HCT116 (cell line): ENCODE data around the gene SCFD2. TPM values are rescaled to one million over a fixed set of nuclear protein-coding genes. Genes with fewer than 3 reads are reported as not detected.

ENCODE experiments used
- ATAC-seq: fragments of 200-7000 bp; cut with Tn5 transposase; 2 replicates; pipeline ENCODE4 v1.9.1; 2020; ENCODE audit warnings: mild to moderate bottlenecking, moderate library complexity
- BruUV-seq: library from RNA; stranded (reverse); fragments of 400-500 nt; replicated peaks from 2 replicates; lab custom pipeline; 2021; lab: Mats Ljungman, UMichigan
- CTCF ChIA-PET: fragments of 300-600 bp; sonication (Branson Sonifier 250); formaldehyde crosslinking; loops from one replicate; lab custom pipeline; 2021; ENCODE audit warnings: antibody characterized with exemption; lab: Charles Lee
- POLR2A ChIA-PET: fragments of 300-600, 350-600 bp; sonication (Branson Sonifier 250); formaldehyde crosslinking; loops from one replicate; lab custom pipeline; 2021; ENCODE audit warnings: antibody characterized with exemption; lab: Charles Lee
- RAD21 ChIA-PET, 2 experiments: fragments of 300-600 bp; sonication (Branson Sonifier 250); formaldehyde crosslinking; loops; one replicate each; lab custom pipeline; 2023; ENCODE audit warnings: low total read pairs in 2 of 2; ENCODE audit not compliant: uncharacterized antibody in 2 of 2, unreplicated experiment in 2 of 2, low non-redundant PET in 1 of 2; lab: Charles Lee
- DNase-seq: peaks from one replicate; pipeline ENCODE4 v3.0.0-alpha.2; 2010; ENCODE audit warnings: low read depth, low spot score
- H2AFZ ChIP-seq: fragments of 200-600 bp; shearing (Covaris generic), sonication (generic); 2 replicates; pipeline ENCODE4 v1.6.1; 2017; ENCODE audit warnings: low read depth, mixed run types, mixed read lengths, antibody characterized with exemption, low read length; ENCODE audit not compliant: poor library complexity, severe bottlenecking
- H3K27ac ChIP-seq: 2 replicates; pipeline ENCODE4 v1.5.1; 2012; ENCODE audit warnings: low read depth, low read length
- H3K27me3 ChIP-seq: fragments of 200-600 bp; sonication (generic); 2 replicates; pipeline ENCODE4 v1.6.1; 2016; ENCODE audit warnings: mixed run types, low read length, mixed read lengths; ENCODE audit not compliant: insufficient read depth
- H3K36me3 ChIP-seq, 2 experiments: fragments of 200-500 bp in 1 of 2; fragments of 200-600 bp in 1 of 2; sonication (Bioruptor generic) in 1 of 2; sonication (generic) in 1 of 2; 2 replicates each; pipeline versions ENCODE4 v1.5.1 to v1.6.1; 2014 to 2016; ENCODE audit warnings: low read length in 2 of 2, inconsistent platforms in 1 of 2, mixed read lengths in 1 of 2, mixed run types in 1 of 2; ENCODE audit not compliant: insufficient read depth in 2 of 2, control insufficient read depth in 1 of 2
- H3K4me1 ChIP-seq, 2 experiments: fragments of 200-600 bp in 1 of 2; sonication (generic) in 1 of 2; 2 replicates each; pipeline versions ENCODE4 v1.5.1 to v1.6.1; 2012 to 2017; ENCODE audit warnings: low read length in 2 of 2, inconsistent platforms in 1 of 2, mild to moderate bottlenecking in 1 of 2, mixed read lengths in 1 of 2, mixed run types in 1 of 2, moderate library complexity in 1 of 2; ENCODE audit not compliant: insufficient read depth in 2 of 2, control insufficient read depth in 1 of 2
- H3K4me2 ChIP-seq: fragments of 200-600 bp; sonication (generic); 2 replicates; pipeline ENCODE4 v1.6.1; 2017; ENCODE audit warnings: mixed run types, low read length, mixed read lengths
- H3K4me3 ChIP-seq, 2 experiments: fragments of 200-600 bp in 1 of 2; sonication (generic) in 1 of 2; replicated peaks in 1 of 2; 2 replicates each; pipeline ENCODE4 v1.5.1; 2011 to 2016; ENCODE audit warnings: low read length in 2 of 2, control low read depth in 1 of 2, low read depth in 1 of 2, mild to moderate bottlenecking in 1 of 2, mixed read lengths in 1 of 2, mixed run types in 1 of 2
- H3K79me2 ChIP-seq: fragments of 200-600 bp; sonication (generic); 2 replicates; pipeline ENCODE4 v1.6.1; 2017; ENCODE audit warnings: mild to moderate bottlenecking, mixed run types, low read length, moderate library complexity, mixed read lengths; ENCODE audit not compliant: insufficient read depth
- H3K9ac ChIP-seq: fragments of 200-600 bp; sonication (generic); 2 replicates; pipeline ENCODE4 v1.6.1; 2016; ENCODE audit warnings: low read length, mixed read lengths
- H3K9me2 ChIP-seq: fragments of 200-600 bp; sonication (generic), shearing (Covaris generic); 2 replicates; pipeline ENCODE4 v1.6.1; 2017; ENCODE audit warnings: mixed run types, mild to moderate bottlenecking, moderate library complexity; ENCODE audit not compliant: insufficient read depth
- H3K9me3 ChIP-seq, 2 experiments: fragments of 200-500 bp in 1 of 2; fragments of 200-600 bp in 1 of 2; sonication (Bioruptor generic) in 1 of 2; sonication (generic) in 1 of 2; 2 replicates each; pipeline ENCODE4 v1.6.1; 2014 to 2017; ENCODE audit warnings: low read length in 2 of 2, mixed read lengths in 2 of 2, inconsistent platforms in 1 of 2, low read depth in 1 of 2, mild to moderate bottlenecking in 1 of 2, mixed run types in 1 of 2, moderate library complexity in 1 of 2; ENCODE audit not compliant: control insufficient read depth in 1 of 2, insufficient read depth in 1 of 2
- H4K20me1 ChIP-seq: fragments of 200-600 bp; sonication (generic), shearing (Covaris generic); 2 replicates; pipeline ENCODE4 v1.6.1; 2017; ENCODE audit warnings: mixed run types, mild to moderate bottlenecking, moderate library complexity; ENCODE audit not compliant: insufficient read depth
- CBX3 ChIP-seq: IDR thresholded peaks from 2 replicates; pipeline ENCODE4 v1.6.1; 2012; ENCODE audit warnings: low read depth
- CEBPB ChIP-seq: IDR thresholded peaks from 2 replicates; pipeline ENCODE4 v1.6.1; 2012; ENCODE audit warnings: low read depth
- EGR1 ChIP-seq: IDR thresholded peaks from 2 replicates; pipeline ENCODE4 v1.6.1; 2012; ENCODE audit warnings: low read depth
- ELF1 ChIP-seq: IDR thresholded peaks from 2 replicates; pipeline ENCODE4 v1.6.1; 2012; ENCODE audit warnings: low read depth, borderline replicate concordance
- EZH2 ChIP-seq: fragments of 200-600 bp; sonication (generic); IDR thresholded peaks from 2 replicates; pipeline ENCODE4 v1.6.1; 2017; ENCODE audit warnings: antibody characterized with exemption, mixed run types
- FOSL1 ChIP-seq: IDR thresholded peaks from 2 replicates; pipeline ENCODE4 v1.6.1; 2012; ENCODE audit warnings: low read depth
- JUND ChIP-seq: IDR thresholded peaks from 2 replicates; pipeline ENCODE4 v1.6.1; 2012
- POLR2A ChIP-seq: IDR thresholded peaks from 2 replicates; pipeline ENCODE4 v1.7.0; 2011; ENCODE audit warnings: borderline replicate concordance; ENCODE audit not compliant: insufficient read depth, insufficient read length; ENCODE audit errors: extremely low read depth
- POLR2AphosphoS5 ChIP-seq: IDR thresholded peaks from 2 replicates; pipeline ENCODE4 v1.6.1; 2011; ENCODE audit warnings: mild to moderate bottlenecking, low read depth, low read length, moderate library complexity
- SIN3A ChIP-seq: IDR thresholded peaks from 2 replicates; pipeline ENCODE4 v1.6.1; 2012; ENCODE audit warnings: low read depth
- SP1 ChIP-seq: IDR thresholded peaks from 2 replicates; pipeline ENCODE4 v1.6.1; 2012; ENCODE audit warnings: low read depth
- TCF7L2 ChIP-seq: IDR thresholded peaks from 2 replicates; pipeline ENCODE4 v1.7.0; 2011; ENCODE audit warnings: borderline replicate concordance, inconsistent platforms; ENCODE audit not compliant: insufficient read depth, insufficient read length; ENCODE audit errors: extremely low read depth
- YY1 ChIP-seq: IDR thresholded peaks from 2 replicates; pipeline ENCODE4 v1.6.1; 2011; ENCODE audit warnings: low read length, low read depth, moderate library complexity, mild to moderate bottlenecking; ENCODE audit not compliant: insufficient replicate concordance; ENCODE audit errors: extremely low read depth
- ZFX ChIP-seq: fragments of 450-650 bp; IDR thresholded peaks from 2 replicates; pipeline ENCODE4 v1.6.1; 2017
- ZNF274 ChIP-seq: fragments of 200-500 bp; sonication (Bioruptor generic); IDR thresholded peaks from 2 replicates; pipeline ENCODE4 v1.6.1; 2014; ENCODE audit warnings: mild to moderate bottlenecking, low read depth, low read length, inconsistent platforms
- intact Hi-C: fragments of 100-400 bp; cut with micrococcal nuclease; formaldehyde crosslinking; loops from 2 replicates; pipeline ENCODE4 v1.10.0; 2022
- total RNA-seq: library from RNA; stranded (reverse); gene quantifications from one replicate; pipeline ENCODE4 v1.2.1, GENCODE V29; 2021; ENCODE audit not compliant: unreplicated experiment
- TF ChIP-seq, protein P1 (sequence below), 3 experiments: fragments of 200-600 bp in 1 of 3; sonication (generic) in 1 of 3; IDR thresholded peaks in 2 of 3; conservative IDR thresholded peaks in 1 of 3; 2 replicates each; pipeline ENCODE4 v1.5.1; 2012 to 2017; ENCODE audit warnings: low read depth in 2 of 3, low read length in 2 of 3, antibody characterized with exemption in 1 of 3, borderline replicate concordance in 1 of 3, control low read depth in 1 of 3, mild to moderate bottlenecking in 1 of 3, mixed read lengths in 1 of 3, mixed run types in 1 of 3, moderate library complexity in 1 of 3; ENCODE audit not compliant: insufficient read depth in 1 of 3
- TF ChIP-seq, protein P2 (sequence below): IDR thresholded peaks from 2 replicates; pipeline ENCODE4 v1.6.1; 2012
- TF ChIP-seq, protein P3 (sequence below): IDR thresholded peaks from 2 replicates; pipeline ENCODE4 v1.6.1; 2011; ENCODE audit warnings: mild to moderate bottlenecking, low read length, moderate library complexity; ENCODE audit not compliant: insufficient replicate concordance; ENCODE audit errors: extremely low read depth
- TF ChIP-seq, protein P4 (sequence below): IDR thresholded peaks from 2 replicates; pipeline ENCODE4 v1.6.1; 2012; ENCODE audit warnings: low read depth
- TF ChIP-seq, protein P5 (sequence below): IDR thresholded peaks from 2 replicates; pipeline ENCODE4 v1.6.1; 2012

Gene SCFD2
- total RNA-seq, 1 experiment from 2014 or later, result 13.6 TPM

DNA sequence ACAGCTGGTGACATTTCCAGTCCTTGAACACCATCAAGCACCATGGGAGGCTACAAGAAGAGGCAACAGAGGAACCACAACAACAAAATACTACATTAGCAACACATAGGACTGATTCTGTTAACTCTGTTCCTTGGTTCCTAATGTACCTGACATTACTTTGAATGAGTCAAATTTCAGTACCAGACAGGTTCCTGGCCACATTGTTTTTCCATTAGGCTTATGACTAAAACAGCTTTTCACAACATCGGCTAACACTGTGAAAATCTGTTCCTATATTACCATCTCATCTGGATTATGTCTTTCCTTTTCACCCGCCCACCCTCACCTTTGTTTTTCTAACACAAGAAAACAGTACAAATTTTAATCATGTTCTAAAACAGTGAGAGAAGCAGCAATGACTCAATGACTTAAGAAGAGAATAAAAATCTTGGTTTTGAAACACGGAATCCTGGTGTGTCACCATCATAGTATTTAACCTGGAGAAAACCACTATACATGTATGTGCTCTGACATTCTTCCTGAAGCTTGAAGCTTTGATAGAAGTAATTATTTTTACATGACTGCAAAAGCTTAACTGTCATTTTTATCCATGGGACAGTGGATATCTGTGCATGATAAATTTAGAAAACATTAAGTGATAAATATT, 143.9 kb downstream of the SCFD2 start:
- Histone ChIP-seq H3K36me3 (no peaks in the 10 kb centered on the region), H3K4me1 (no peaks in the 10 kb centered on the region), H3K27ac (no peak overlapping the region), H3K9ac (no peak overlapping the region), H3K9me2 (no peaks in the 10 kb centered on the region), H3K9me3 (no peaks in the 10 kb centered on the region), H3K4me2 (no peak overlapping the region), H4K20me1 (no peaks in the 10 kb centered on the region), H3K79me2 (0 out of 2 replicates have a peak, but pooled peaks cover 4% of the 10 kb centered on the region), H3K27me3 (no peaks in the 10 kb centered on the region), H2AFZ (no peak overlapping the region), H3K4me3 (no peak overlapping the region)
- POLR2A ChIA-PET, result no interaction called here
- BruUV-seq, result no TSS peak
- CTCF ChIA-PET, result no interaction called here
- ATAC-seq (no peak), DNase-seq (no peak)
- RAD21 ChIA-PET, result no interaction called here
- TF ChIP-seq ELF1, result no peak
- TF ChIP-seq, protein P1, sequence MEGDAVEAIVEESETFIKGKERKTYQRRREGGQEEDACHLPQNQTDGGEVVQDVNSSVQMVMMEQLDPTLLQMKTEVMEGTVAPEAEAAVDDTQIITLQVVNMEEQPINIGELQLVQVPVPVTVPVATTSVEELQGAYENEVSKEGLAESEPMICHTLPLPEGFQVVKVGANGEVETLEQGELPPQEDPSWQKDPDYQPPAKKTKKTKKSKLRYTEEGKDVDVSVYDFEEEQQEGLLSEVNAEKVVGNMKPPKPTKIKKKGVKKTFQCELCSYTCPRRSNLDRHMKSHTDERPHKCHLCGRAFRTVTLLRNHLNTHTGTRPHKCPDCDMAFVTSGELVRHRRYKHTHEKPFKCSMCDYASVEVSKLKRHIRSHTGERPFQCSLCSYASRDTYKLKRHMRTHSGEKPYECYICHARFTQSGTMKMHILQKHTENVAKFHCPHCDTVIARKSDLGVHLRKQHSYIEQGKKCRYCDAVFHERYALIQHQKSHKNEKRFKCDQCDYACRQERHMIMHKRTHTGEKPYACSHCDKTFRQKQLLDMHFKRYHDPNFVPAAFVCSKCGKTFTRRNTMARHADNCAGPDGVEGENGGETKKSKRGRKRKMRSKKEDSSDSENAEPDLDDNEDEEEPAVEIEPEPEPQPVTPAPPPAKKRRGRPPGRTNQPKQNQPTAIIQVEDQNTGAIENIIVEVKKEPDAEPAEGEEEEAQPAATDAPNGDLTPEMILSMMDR (IDR thresholded peaks at IDR 0.05 in 2 of 3, conservative IDR thresholded peaks at IDR 0.05 in 1 of 3; ENCODE audit: borderline replicate concordance in 1 of 3, insufficient read depth in 1 of 3, low read depth in 2 of 3, low read length in 2 of 3), result no peak
- no peak for TF ChIP-seq TCF7L2
- TF ChIP-seq POLR2AphosphoS5, result no peak
- TF ChIP-seq, protein P2, sequence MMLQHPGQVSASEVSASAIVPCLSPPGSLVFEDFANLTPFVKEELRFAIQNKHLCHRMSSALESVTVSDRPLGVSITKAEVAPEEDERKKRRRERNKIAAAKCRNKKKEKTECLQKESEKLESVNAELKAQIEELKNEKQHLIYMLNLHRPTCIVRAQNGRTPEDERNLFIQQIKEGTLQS, result no peak
- TF ChIP-seq SIN3A, result no peak
- no peak for TF ChIP-seq EGR1
- TF ChIP-seq, protein P3, sequence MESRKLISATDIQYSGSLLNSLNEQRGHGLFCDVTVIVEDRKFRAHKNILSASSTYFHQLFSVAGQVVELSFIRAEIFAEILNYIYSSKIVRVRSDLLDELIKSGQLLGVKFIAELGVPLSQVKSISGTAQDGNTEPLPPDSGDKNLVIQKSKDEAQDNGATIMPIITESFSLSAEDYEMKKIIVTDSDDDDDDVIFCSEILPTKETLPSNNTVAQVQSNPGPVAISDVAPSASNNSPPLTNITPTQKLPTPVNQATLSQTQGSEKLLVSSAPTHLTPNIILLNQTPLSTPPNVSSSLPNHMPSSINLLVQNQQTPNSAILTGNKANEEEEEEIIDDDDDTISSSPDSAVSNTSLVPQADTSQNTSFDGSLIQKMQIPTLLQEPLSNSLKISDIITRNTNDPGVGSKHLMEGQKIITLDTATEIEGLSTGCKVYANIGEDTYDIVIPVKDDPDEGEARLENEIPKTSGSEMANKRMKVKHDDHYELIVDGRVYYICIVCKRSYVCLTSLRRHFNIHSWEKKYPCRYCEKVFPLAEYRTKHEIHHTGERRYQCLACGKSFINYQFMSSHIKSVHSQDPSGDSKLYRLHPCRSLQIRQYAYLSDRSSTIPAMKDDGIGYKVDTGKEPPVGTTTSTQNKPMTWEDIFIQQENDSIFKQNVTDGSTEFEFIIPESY, result no peak
- no peak for TF ChIP-seq YY1
- TF ChIP-seq EZH2, result no peak
- TF ChIP-seq POLR2A, result no peak
- no peak for TF ChIP-seq CEBPB
- no peak for TF ChIP-seq ZNF274
- no peak for TF ChIP-seq CBX3
- TF ChIP-seq ZFX, result no peak
- TF ChIP-seq, protein P4, sequence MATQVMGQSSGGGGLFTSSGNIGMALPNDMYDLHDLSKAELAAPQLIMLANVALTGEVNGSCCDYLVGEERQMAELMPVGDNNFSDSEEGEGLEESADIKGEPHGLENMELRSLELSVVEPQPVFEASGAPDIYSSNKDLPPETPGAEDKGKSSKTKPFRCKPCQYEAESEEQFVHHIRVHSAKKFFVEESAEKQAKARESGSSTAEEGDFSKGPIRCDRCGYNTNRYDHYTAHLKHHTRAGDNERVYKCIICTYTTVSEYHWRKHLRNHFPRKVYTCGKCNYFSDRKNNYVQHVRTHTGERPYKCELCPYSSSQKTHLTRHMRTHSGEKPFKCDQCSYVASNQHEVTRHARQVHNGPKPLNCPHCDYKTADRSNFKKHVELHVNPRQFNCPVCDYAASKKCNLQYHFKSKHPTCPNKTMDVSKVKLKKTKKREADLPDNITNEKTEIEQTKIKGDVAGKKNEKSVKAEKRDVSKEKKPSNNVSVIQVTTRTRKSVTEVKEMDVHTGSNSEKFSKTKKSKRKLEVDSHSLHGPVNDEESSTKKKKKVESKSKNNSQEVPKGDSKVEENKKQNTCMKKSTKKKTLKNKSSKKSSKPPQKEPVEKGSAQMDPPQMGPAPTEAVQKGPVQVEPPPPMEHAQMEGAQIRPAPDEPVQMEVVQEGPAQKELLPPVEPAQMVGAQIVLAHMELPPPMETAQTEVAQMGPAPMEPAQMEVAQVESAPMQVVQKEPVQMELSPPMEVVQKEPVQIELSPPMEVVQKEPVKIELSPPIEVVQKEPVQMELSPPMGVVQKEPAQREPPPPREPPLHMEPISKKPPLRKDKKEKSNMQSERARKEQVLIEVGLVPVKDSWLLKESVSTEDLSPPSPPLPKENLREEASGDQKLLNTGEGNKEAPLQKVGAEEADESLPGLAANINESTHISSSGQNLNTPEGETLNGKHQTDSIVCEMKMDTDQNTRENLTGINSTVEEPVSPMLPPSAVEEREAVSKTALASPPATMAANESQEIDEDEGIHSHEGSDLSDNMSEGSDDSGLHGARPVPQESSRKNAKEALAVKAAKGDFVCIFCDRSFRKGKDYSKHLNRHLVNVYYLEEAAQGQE, result no peak
- no peak for TF ChIP-seq SP1
- no peak for TF ChIP-seq FOSL1
- TF ChIP-seq JUND, result no peak
- TF ChIP-seq, protein P5, sequence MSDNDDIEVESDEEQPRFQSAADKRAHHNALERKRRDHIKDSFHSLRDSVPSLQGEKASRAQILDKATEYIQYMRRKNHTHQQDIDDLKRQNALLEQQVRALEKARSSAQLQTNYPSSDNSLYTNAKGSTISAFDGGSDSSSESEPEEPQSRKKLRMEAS, result no peak
- intact Hi-C loops, result no loop called here
